Common myeloid progenitor, CD34-positive (primary cell): ENCODE measurements around the gene SKOR1.

Experiments
- CTCF ChIA-PET: fragments of 350-600 bp; sonication (Branson Sonifier 250); formaldehyde crosslinking; loops from one replicate; lab custom pipeline; 2021; ENCODE audit warnings: antibody characterized with exemption; lab: Charles Lee
- POLR2A ChIA-PET: fragments of 350-600 bp; sonication (Branson Sonifier 250); formaldehyde crosslinking; loops from one replicate; lab custom pipeline; 2021; ENCODE audit warnings: antibody characterized with exemption; lab: Charles Lee
- DNase-seq, 3 donors: peaks; one replicate each; pipeline versions ENCODE4 v3.0.0 to v3.0.0-alpha.2; 2013
- H3K27ac ChIP-seq, 2 experiments: 1 replicate in 1 of 2; 2 replicates in 1 of 2; pipeline ENCODE4 v1.7.0; 2013; ENCODE audit warnings: inconsistent platforms in 2 of 2, low read length in 2 of 2, mild to moderate bottlenecking in 2 of 2, low read depth in 1 of 2, moderate library complexity in 1 of 2; ENCODE audit not compliant: severe bottlenecking in 2 of 2, insufficient read depth in 1 of 2, poor library complexity in 1 of 2
- H3K27me3 ChIP-seq, 5 experiments: replicated peaks in 2 of 5; 1 replicate in 3 of 5; 2 replicates in 2 of 5; pipeline versions ENCODE4 v1.6.1 to v1.7.0; 2013; ENCODE audit warnings: low read length in 4 of 5, mild to moderate bottlenecking in 2 of 5, moderate library complexity in 2 of 5, inconsistent platforms in 1 of 5; ENCODE audit not compliant: insufficient read depth in 5 of 5, control insufficient read depth in 4 of 5
- H3K36me3 ChIP-seq, 4 experiments: 1 replicate in 2 of 4; 2 replicates in 2 of 4; pipeline versions ENCODE4 v1.6.1 to v1.7.0; 2013; ENCODE audit warnings: low read length in 3 of 4, control low read depth in 1 of 4, mild to moderate bottlenecking in 1 of 4; ENCODE audit not compliant: control insufficient read depth in 4 of 4, insufficient read depth in 4 of 4
- H3K4me1 ChIP-seq, 4 experiments: 1 replicate in 3 of 4; 2 replicates in 1 of 4; pipeline versions ENCODE4 v1.6.1 to v1.7.1; 2013; ENCODE audit warnings: low read length in 3 of 4, mild to moderate bottlenecking in 3 of 4, control low read depth in 1 of 4, inconsistent platforms in 1 of 4, moderate library complexity in 1 of 4; ENCODE audit not compliant: control insufficient read depth in 4 of 4, insufficient read depth in 4 of 4; ENCODE audit errors: control extremely low read depth in 1 of 4
- H3K4me3 ChIP-seq, 7 experiments: 1 replicate in 4 of 7; 2 replicates in 3 of 7; pipeline versions ENCODE4 v1.5.1 to v1.7.0; 2013; ENCODE audit warnings: mild to moderate bottlenecking in 7 of 7, low read length in 6 of 7, moderate library complexity in 6 of 7, inconsistent platforms in 2 of 7, low read depth in 2 of 7, control low read depth in 1 of 7; ENCODE audit not compliant: insufficient read depth in 4 of 7, control insufficient read depth in 1 of 7; ENCODE audit errors: extremely low read depth in 1 of 7
- H3K9me3 ChIP-seq, 5 experiments: 1 replicate in 4 of 5; 2 replicates in 1 of 5; pipeline versions ENCODE4 v1.6.1 to v1.7.1; 2013; ENCODE audit warnings: low read length in 4 of 5, mild to moderate bottlenecking in 2 of 5, inconsistent platforms in 1 of 5, low read depth in 1 of 5, moderate library complexity in 1 of 5; ENCODE audit not compliant: control insufficient read depth in 4 of 5, insufficient read depth in 2 of 5; ENCODE audit errors: control extremely low read depth in 1 of 5
- WGBS: methylation state at CpG from one replicate; pipeline ENCODE4 v1.1.5; 2013; ENCODE audit not compliant: insufficient coverage; 5-methylcytosine and 5-hydroxymethylcytosine counted together

SKOR1 gene

DNA sequence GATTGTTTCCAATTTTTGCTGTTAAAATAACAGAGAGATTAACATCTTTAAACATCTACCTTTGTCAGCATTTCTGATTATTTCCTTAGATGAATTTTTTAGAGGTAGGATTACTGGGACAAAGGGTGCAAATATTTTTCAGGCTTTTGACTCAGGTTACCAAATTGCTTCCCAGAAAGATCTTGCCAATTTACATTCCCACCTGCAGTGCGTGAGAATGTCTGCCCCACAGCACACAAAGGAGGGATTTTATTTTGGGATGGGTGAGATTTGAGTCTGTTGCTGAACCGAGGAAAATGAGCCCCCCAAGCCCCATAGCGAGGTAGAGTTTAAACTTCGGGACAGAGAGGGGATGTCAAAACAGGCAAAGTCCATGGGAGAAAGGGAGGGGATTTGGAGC lies 40.5 kb downstream of the SKOR1 start:
- CTCF ChIA-PET, result interaction anchor here (0.8 to 3.4 kb wide), 2 partner anchors 8 to 290 kb away, joined by 3 to 19 read pairs; no protein-coding TSS in a partner anchor
- Histone ChIP-seq H3K4me1 (peaks cover 6 to 10% (median 9%) of the 10 kb centered on the region in 4 experiments), H3K9me3 (peaks cover 0 to 9% (median 4%) of the 10 kb centered on the region in 5 experiments), H3K27ac (no peak overlapping the region), H3K36me3 (no peaks in the 10 kb centered on the region), H3K27me3 (no peaks in the 10 kb centered on the region), H3K4me3 (no peak overlapping the region)
- POLR2A ChIA-PET, result no interaction called here
- WGBS, result 90% methylated on average over 2 of the region's 4 CpGs
- DNase-seq, result no peak

DNA sequence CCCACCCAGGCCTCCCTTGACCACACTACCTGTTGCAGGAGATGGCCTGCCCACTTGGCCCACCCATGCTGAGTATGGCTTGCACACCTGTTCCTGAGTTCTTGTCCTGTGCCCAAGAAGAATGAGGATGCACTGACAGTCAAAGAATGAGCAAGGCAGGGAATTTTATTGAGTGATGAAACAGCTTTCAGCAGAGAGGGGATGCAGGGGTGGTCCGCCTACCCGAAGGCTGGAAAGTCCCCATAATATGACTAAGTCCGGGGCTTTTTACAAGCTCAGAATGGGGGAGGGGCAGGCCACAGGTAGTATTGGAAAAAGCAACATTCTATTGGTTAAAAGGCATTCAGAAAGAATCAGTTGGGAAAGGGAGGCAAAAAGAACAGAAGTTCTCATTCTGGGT lies 44.4 kb downstream of the SKOR1 start:
- WGBS, result 100% methylated on average over 3 of the region's 3 CpGs
- Histone ChIP-seq H3K27me3 (no peaks in the 10 kb centered on the region), H3K9me3 (peaks cover 3 to 11% (median 6%) of the 10 kb centered on the region in 5 experiments), H3K4me1 (no peaks in the 10 kb centered on the region), H3K36me3 (no peaks in the 10 kb centered on the region), H3K4me3 (no peak overlapping the region), H3K27ac (no peak overlapping the region)
- no peak for DNase-seq
- ChIA-PET CTCF (interaction anchor here (0.9 kb wide), 1 partner anchor 14 kb away, joined by 3 read pairs; no protein-coding TSS in a partner anchor), POLR2A (no interaction called here)

DNA sequence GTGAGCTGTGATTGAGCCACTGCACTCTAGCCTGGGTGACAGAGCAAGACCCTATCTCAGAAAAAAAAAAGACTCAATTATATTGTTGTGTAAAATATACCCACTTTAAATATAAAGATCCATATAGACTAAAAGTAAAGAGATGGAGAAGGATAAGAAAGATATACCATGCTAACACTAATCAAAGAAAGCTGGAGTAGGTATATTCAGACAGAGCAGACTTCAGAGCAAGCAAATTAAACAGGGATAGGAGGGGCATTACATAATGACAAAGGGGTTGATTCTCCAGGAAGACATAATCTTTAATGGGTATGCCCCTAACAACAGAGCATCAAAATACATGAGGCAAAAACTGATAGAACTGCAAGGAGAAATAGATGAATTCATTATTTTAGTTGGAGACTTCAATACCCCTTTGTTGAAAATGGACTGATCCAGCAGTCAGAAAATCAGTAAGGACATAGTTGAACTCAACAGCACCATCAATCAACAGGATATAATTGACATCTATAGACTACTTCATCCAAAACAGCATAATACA lies 45.6 kb downstream of the SKOR1 start:
- POLR2A ChIA-PET, result no interaction called here
- H3K27me3 ChIP-seq, result no peaks in the 10 kb centered on the region
- no peak overlapping the region for H3K27ac ChIP-seq
- no peak overlapping the region for H3K4me3 ChIP-seq
- peaks cover 3 to 11% (median 6%) of the 10 kb centered on the region in 5 experiments for H3K9me3 ChIP-seq
- DNase-seq, result no peak
- CTCF ChIA-PET, result no interaction called here
- H3K4me1 ChIP-seq, result no peaks in the 10 kb centered on the region
- no peaks in the 10 kb centered on the region for H3K36me3 ChIP-seq

DNA sequence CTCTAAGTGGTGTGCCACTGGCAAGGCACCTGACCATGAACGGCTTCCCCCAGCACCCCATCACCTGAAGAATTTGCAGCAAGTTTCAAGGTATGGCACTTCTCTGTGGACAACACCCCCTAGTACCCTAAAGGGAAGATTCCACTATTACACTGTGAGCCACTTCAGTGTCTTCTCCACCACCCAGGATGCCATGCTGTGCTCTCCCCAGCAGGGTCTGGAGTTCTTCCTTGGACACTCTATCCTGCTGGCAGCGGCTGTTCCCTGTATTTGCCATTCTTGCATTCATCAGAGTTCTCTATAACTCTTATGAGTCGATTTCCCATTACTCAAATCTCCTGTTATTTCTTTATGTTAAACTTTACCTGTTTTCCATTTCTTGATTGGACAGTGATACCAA lies 48.5 kb downstream of the SKOR1 start:
- Histone ChIP-seq H3K4me3 (no peak overlapping the region), H3K36me3 (no peaks in the 10 kb centered on the region), H3K9me3 (peaks cover 3 to 11% (median 6%) of the 10 kb centered on the region in 5 experiments), H3K27me3 (no peaks in the 10 kb centered on the region), H3K27ac (no peak overlapping the region), H3K4me1 (peaks cover 0 to 1% (median 0%) of the 10 kb centered on the region in 4 experiments)
- POLR2A ChIA-PET, result no interaction called here
- CTCF ChIA-PET, result interaction anchor here (0.9 to 3.8 kb wide), 4 partner anchors 10 to 281 kb away, joined by 3 to 19 read pairs (median 5); no protein-coding TSS in a partner anchor
- DNase-seq, result no peak
- WGBS, result 92% methylated on average over 3 of the region's 3 CpGs

DNA sequence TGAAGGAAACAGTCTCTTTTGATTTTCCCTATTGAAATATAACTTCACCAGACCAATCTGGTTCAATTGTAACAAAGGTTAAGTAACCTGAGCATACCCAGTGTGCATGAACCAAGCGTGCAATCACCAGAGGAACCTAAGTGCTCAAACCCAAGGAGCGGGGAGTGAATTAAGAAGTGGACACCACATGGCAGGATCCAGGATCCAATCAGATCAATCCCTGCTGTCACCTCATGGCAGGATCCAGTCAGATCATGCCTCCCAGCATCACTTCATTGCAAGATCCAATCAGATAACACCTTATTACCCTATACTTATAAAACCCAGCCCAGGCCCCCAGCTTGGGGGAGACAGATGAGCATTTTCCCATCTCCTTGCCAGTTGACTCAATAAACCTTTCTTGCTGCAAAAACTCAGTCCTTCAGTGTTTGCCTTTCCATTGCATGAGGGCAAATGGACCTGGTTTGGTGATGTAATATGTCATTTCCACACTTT lies 53.5 kb downstream of the SKOR1 start:
- Histone ChIP-seq H3K27me3 (no peaks in the 10 kb centered on the region), H3K4me1 (peaks cover 26 to 51% (median 44%) of the 10 kb centered on the region in 4 experiments), H3K9me3 (peaks cover 0 to 2% (median 0%) of the 10 kb centered on the region in 5 experiments), H3K36me3 (no peaks in the 10 kb centered on the region), H3K27ac (peak overlapping the region in 1 of 2 experiments; percentile 36), H3K4me3 (no peak overlapping the region)
- DNase-seq, result no peak
- WGBS, result 100% methylated on average over 2 of the region's 2 CpGs
- ChIA-PET POLR2A (no interaction called here), CTCF (no interaction called here)

DNA sequence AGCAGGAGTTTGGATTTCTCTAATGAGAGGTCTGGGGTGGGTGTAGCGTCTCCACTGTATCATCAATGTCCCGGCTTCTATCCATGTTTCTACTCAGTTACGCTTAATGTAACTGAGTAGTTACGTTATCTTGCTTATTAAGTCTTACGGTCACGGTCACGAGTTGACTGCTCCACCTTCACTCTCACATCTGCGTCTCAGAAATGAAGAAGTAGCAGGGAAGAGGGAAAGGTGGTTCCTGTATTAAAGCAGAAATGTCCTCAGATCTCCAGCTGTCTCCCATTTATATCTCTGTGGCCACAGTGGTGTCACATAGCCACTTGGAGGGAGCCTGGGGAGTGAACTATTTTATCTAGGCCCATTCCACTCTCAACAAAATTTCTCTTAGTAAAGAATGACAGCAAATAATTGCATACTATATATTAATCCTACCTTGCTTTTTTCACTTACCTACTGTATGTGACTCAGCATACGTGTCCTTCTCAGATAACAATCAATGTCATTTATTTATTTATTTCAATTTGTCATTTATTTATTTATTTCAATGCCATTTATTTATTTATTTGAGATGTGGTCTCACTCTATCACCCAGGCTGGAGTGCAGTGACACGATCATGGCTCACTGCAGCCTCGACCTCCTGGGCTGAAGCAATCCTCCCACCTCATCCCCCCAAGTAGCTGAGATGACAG lies 54.3 kb downstream of the SKOR1 start:
- Histone ChIP-seq H3K9me3 (no peaks in the 10 kb centered on the region), H3K27ac (peak overlapping the region in 1 of 2 experiments; percentile 36), H3K27me3 (no peaks in the 10 kb centered on the region), H3K4me3 (peak overlapping the region in 1 of 7 experiments; percentile 45), H3K36me3 (no peaks in the 10 kb centered on the region), H3K4me1 (peaks cover 26 to 59% (median 51%) of the 10 kb centered on the region in 4 experiments)
- ChIA-PET POLR2A (no interaction called here), CTCF (no interaction called here)
- 56% methylated on average over 6 of the region's 11 CpGs for WGBS
- DNase-seq, result peak; percentile 51 to 96 (median 93)

DNA sequence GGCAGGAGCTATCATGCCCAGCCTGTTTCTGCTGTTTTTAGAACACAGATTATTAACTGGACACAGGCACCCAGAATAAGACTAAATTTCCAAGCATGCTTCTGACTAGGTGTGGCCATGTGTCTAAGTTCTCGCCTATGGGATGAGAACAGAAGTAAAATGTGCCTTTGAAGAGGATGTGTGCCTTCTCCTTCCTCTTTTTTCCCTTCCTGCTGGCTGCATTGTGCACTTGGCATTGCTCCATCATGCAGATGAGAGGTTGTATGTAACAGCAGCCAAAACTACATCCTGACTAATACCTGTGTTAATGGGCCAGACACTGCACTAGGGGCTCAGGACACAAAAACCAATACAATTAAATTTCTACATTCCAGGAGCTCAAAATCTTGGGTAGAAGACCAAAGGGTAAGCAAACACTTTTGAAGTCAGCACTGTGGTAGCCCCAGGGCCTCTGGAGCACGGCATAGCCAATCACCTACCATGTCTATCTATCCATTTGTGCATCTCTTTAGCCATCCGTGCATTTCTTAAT lies 55.4 kb downstream of the SKOR1 start:
- 86% methylated on average over 2 of the region's 3 CpGs for WGBS
- CTCF ChIA-PET, result no interaction called here
- H3K4me1 ChIP-seq, result peaks cover 26 to 69% (median 58%) of the 10 kb centered on the region in 4 experiments
- H3K9me3 ChIP-seq, result no peaks in the 10 kb centered on the region
- no peaks in the 10 kb centered on the region for H3K36me3 ChIP-seq
- peak; percentile 43 to 73 (median 71) for DNase-seq
- no peak overlapping the region for H3K27ac ChIP-seq
- H3K27me3 ChIP-seq, result no peaks in the 10 kb centered on the region
- peak overlapping the region in 1 of 7 experiments; percentile 3 for H3K4me3 ChIP-seq
- POLR2A ChIA-PET, result no interaction called here
